ENCODE measurements around the gene ESR1. TPM values are rescaled to one million over a fixed set of nuclear protein-coding genes. Genes with fewer than 3 reads are reported as not detected.

The ESR1 gene
- total RNA-seq, 2 donors from 2014 or later = 0.52 to 4.3 TPM

DNA sequence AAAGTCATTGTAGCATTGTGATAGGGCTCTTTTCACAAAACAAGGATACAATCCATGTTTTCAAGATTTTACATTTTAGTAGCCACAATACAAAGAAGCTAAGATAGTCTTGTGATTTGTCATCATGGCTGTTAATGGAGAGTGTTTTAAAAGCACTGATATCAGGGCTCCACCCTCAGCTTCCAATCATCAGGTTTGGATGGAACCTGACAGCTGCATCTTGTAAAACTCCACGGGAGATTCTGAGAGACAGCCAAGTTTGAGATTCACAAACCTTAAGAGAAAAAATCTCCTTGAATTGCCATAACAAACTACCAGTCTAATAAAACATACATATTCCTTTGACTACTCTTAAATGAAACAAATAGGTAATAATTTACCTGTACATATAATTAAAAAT is 280.2 kb downstream of the ESR1 start:
- no peak for TF ChIP-seq POLR2A (IDR thresholded peaks at IDR 0.05)
- no peak for TF ChIP-seq CTCF (IDR thresholded peaks at IDR 0.05)
- H3K4me3 ChIP-seq = no peak overlapping the region
- DNase-seq (no peak), ATAC-seq (no peak)
- 38 to 52% methylated on average over 1 of the region's 1 CpG for WGBS, 2 donors
- no peaks in the 10 kb centered on the region for H3K4me1 ChIP-seq
- intact Hi-C loops (cut with DNase I) = no loop called here
- no peaks in the 10 kb centered on the region for H3K27me3 ChIP-seq
- no peaks in the 10 kb centered on the region for H3K36me3 ChIP-seq (replicated peaks in 1 of 2; ENCODE audit: insufficient read depth in 1 of 2, low read depth in 2 of 2)
- H3K27ac ChIP-seq = no peak overlapping the region
- no peaks in the 10 kb centered on the region for H3K9me3 ChIP-seq

- no peak for DNase-seq
- H3K4me3 ChIP-seq = no peak overlapping the region
- H3K36me3 ChIP-seq (replicated peaks in 1 of 2; ENCODE audit: insufficient read depth in 1 of 2, low read depth in 2 of 2) = no peaks in the 10 kb centered on the region
- no peak for TF ChIP-seq CTCF (IDR thresholded peaks at IDR 0.05)
- TF ChIP-seq POLR2A (IDR thresholded peaks at IDR 0.05) = no peak
- no peaks in the 10 kb centered on the region for H3K9me3 ChIP-seq
- intact Hi-C loops (cut with DNase I) = no loop called here
- no peak for ATAC-seq
- H3K4me1 ChIP-seq = no peaks in the 10 kb centered on the region
- no peaks in the 10 kb centered on the region for H3K27me3 ChIP-seq
- no peak overlapping the region for H3K27ac ChIP-seq
- WGBS, 2 donors = 77 to 81% methylated on average over 6 to 7 of the region's 7 CpGs
Observed at GRCh38 chr6:152089992-152090391, 282.5 kb downstream of the ESR1 start.

- no peaks in the 10 kb centered on the region for H3K9me3 ChIP-seq
- no peak overlapping the region for H3K27ac ChIP-seq
Observed at GRCh38 chr6:152091201-152091600, 283.7 kb downstream of the ESR1 start.

DNA sequence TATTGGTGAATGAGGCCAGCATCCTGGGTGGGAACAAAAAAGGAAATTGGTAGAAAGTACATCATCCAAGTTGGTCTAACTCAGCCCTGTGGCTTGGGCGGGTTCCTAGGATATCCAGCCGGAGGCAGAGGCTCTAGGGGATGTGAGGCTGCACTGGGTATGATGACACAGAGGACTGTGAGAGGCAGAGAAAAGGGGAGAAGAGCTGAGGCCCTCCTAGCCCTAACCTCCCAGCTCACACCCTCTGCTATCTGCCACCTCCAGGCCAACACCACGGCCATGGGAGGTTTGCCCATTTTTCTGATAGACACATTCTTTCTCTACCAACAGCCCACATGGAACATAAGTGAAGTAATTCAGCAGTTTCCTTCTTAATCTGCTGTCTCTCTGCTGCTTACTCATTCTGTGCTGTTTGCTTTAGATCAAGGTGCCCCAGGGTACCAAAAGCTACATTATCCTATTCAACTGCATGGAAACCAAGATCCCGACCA is 284.4 kb downstream of the ESR1 start:
- WGBS, 2 donors = 61 to 62% methylated on average over 4 of the region's 4 CpGs

More at GRCh38 chr6:152091201-152091600, 283.7 kb downstream of the ESR1 start:
- DNase-seq = no peak
- TF ChIP-seq CTCF (IDR thresholded peaks at IDR 0.05) = no peak
- TF ChIP-seq POLR2A (IDR thresholded peaks at IDR 0.05) = no peak
- Histone ChIP-seq H3K36me3 (replicated peaks in 1 of 2; ENCODE audit: insufficient read depth in 1 of 2, low read depth in 2 of 2) (no peaks in the 10 kb centered on the region), H3K4me3 (no peak overlapping the region), H3K27me3 (no peaks in the 10 kb centered on the region), H3K4me1 (no peaks in the 10 kb centered on the region)
- WGBS, 2 donors = 30 to 38% methylated on average over 2 of the region's 2 CpGs
- intact Hi-C loops (cut with DNase I) = no loop called here
- ATAC-seq = no peak

More for the DNA sequence above, 284.4 kb downstream of the ESR1 start:
- ATAC-seq (no peak), DNase-seq (no peak)
- Histone ChIP-seq H3K4me3 (no peak overlapping the region), H3K27ac (no peak overlapping the region), H3K36me3 (replicated peaks in 1 of 2; ENCODE audit: insufficient read depth in 1 of 2, low read depth in 2 of 2) (no peaks in the 10 kb centered on the region), H3K4me1 (no peaks in the 10 kb centered on the region), H3K9me3 (no peaks in the 10 kb centered on the region), H3K27me3 (no peaks in the 10 kb centered on the region)
- no peak for TF ChIP-seq CTCF (IDR thresholded peaks at IDR 0.05)
- intact Hi-C loops (cut with DNase I) = no loop called here
